NCI-H2029 treated with DMSO at 0.1 percent for 48 hours (cell line): Measurements from ENCODE around the gene IRX6.

Source experiments
- DNase-seq: peaks from one replicate; lab custom pipeline; 2025; lab: John Stamatoyannopoulos, UW

The IRX6 gene

GRCh38 chr16:55367866-55368603 lies 44.0 kb downstream of the IRX6 start:
- no peak for DNase-seq

- DNase-seq: no peak
Measured at GRCh38 chr16:55369151-55369550, 45.1 kb downstream of the IRX6 start.

GRCh38 chr16:55370762-55371482 lies 46.9 kb downstream of the IRX6 start:
- DNase-seq: no peak

- DNase-seq: no peak
Measured at GRCh38 chr16:55372792-55373488, 48.9 kb downstream of the IRX6 start.

DNA sequence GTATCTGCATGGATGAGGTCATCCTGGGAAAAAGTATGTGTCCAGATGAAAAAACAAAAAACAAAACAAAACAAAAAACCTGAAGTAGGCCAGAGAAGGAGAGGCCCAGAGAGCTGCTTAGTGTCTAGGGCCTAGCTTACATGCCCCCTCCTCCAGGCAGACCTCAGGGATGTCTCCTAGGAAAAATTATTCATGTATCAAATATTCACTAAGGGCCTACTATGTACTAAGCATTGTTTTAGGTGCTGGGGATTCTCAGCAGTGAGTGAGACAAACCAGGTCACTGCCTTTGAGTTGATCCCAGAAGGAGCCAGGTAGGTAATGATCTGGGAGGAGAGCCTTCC lies 49.5 kb downstream of the IRX6 start:
- no peak for DNase-seq

GRCh38 chr16:55376045-55376444 lies 52.0 kb downstream of the IRX6 start:
- no peak for DNase-seq

DNA sequence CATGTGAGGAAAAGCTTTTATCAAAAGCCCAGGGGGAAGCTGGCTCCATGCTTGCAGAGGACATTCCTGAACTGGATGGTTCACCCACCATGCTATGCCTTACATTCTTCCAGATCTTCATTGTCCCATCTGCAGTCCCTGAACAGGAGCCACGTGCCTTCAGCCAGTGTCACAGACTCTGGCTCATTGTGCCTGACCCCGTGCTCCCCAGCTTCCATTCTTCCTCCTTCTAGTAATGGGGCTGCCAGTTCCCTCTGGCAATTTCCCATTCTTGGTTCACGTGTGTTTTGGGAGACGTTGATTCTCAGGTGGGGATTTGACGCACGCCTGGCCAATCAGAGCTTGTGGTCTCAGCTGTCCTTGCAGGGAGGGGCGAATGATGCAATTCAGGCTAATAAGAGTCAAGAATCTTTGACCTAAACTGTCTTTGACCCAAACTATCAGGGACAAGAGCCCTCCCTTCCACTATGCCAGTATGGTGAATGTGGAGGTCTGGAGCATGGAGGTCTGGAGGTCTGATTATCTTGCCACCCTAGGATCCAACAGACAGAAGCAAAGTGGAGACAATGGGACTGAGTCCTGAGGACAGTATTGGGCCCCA lies 52.7 kb downstream of the IRX6 start:
- no peak for DNase-seq

DNA sequence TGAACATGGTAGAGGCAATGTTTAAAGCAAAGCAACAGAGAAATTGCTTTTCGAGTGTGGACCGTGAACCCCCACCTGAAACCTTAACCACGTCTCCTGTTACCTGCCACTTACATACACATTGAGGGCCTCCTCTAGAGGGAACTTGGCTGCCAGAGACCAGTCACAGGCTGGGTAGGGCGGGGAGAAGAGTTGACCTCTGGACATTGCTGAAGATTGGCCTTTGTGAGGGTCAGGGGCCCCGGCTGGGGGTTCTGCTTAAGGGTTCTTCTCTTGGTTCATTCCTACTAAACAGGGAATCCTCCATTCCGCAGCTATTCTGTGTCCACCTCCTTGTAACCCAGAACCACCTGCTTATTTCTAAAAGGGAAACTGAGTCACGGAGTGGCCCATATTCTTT lies 53.8 kb downstream of the IRX6 start:
- DNase-seq: no peak

GRCh38 chr16:55378616-55379015 lies 54.6 kb downstream of the IRX6 start:
- no peak for DNase-seq

DNA sequence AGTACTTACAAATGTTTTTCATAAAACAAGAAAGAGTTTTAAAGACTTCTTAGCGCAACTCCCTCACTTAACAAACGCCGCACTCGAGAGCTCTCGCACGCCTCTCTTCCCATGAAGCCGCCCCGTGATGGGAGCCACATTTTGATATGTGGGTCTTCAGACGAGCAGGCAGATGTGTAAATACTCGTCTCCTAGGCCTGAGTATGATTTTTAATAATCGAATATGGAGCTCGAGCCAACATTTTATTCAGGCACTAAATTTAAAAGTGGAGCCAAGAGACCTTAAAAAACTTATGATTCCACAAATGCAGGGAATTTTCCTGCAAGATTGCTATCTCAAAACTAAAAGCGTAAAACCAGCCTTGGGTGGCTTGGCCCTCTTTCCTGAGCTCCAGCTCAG lies 55.4 kb downstream of the IRX6 start:
- no peak for DNase-seq

- no peak for DNase-seq
Measured at GRCh38 chr16:55379876-55380390, 55.9 kb downstream of the IRX6 start.
